Adipocyte (in vitro differentiated cells): ENCODE data around the gene CSPG4.

ENCODE experiments used
- DNase-seq: peaks from one replicate; pipeline ENCODE4 v3.0.0-alpha.2; 2015; ENCODE audit warnings: low read depth
- H3K27me3 ChIP-seq: replicated peaks from 2 replicates; pipeline ENCODE4 v1.7.0; 2013; ENCODE audit warnings: mild to moderate bottlenecking, low read length, moderate library complexity; ENCODE audit not compliant: control insufficient read depth, insufficient read depth
- H3K36me3 ChIP-seq: 2 replicates; pipeline ENCODE4 v1.7.0; 2013; ENCODE audit warnings: low read length, mild to moderate bottlenecking, moderate library complexity; ENCODE audit not compliant: control insufficient read depth, insufficient read depth, severe bottlenecking
- H3K4me1 ChIP-seq: 2 replicates; pipeline ENCODE4 v1.7.0; 2013; ENCODE audit warnings: mild to moderate bottlenecking, low read length, moderate library complexity; ENCODE audit not compliant: control insufficient read depth, insufficient read depth
- H3K4me3 ChIP-seq: 2 replicates; pipeline ENCODE4 v1.7.0; 2013; ENCODE audit warnings: mild to moderate bottlenecking, low read length, moderate library complexity
- H3K9ac ChIP-seq: 2 replicates; pipeline ENCODE4 v1.7.0; 2013; ENCODE audit warnings: mild to moderate bottlenecking, low read length, moderate library complexity
- H3K9me3 ChIP-seq: 2 replicates; pipeline ENCODE4 v1.7.0; 2013; ENCODE audit warnings: mild to moderate bottlenecking, low read length, moderate library complexity; ENCODE audit not compliant: control insufficient read depth

CSPG4 gene

DNA sequence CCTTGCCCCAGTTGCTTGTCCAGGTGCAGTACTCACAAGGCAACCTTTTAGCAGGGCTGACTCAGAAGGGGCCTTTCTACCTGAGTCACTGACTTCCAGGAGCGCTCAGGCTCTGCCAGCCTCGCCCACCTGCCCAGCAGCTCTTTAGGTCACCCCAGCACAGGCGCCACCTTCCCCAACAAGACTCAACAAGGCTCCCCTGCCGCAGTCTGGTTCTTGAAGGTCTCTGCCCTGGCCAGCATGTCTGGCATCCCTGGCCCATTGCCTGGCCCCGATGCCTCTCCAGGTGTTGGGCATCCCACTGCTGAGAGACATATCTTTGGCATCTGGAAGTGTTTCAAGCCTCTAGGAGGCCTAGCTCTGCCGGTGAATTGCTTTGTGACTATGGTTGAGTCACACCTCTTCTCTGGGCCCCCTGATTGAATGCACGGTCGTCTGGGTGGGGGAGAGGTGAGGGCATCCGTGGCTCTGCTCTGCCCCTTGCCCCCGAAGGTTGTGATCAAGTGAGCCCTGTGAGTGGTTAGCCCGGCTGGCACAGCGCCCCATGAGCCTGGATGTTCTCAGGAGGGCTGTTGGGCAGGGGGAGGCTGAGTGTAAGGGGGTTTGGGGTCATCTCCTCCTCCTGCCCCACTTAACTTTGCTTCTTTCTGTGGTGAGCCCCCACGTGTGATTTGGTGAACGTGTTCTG is 43.3 kb downstream of the CSPG4 start:
- no peak for DNase-seq
- Histone ChIP-seq H3K36me3 (no peaks in the 10 kb centered on the region), H3K27me3 (no peaks in the 10 kb centered on the region), H3K4me3 (no peak overlapping the region), H3K9ac (no peak overlapping the region), H3K9me3 (no peaks in the 10 kb centered on the region), H3K4me1 (peaks cover 63% of the 10 kb centered on the region)

- Histone ChIP-seq H3K9ac (peak overlapping the region; percentile 81), H3K9me3 (no peaks in the 10 kb centered on the region), H3K4me1 (peaks cover 41% of the 10 kb centered on the region), H3K36me3 (peaks cover 8% of the 10 kb centered on the region), H3K27me3 (no peaks in the 10 kb centered on the region), H3K4me3 (peak overlapping the region; percentile 47)
- DNase-seq, result peak; percentile 95
These were observed 45.7 kb downstream of the CSPG4 start for GRCh38 chr15:75666823-75667501.

GRCh38 chr15:75663931-75664421 is 48.7 kb downstream of the CSPG4 start:
- peaks cover 17% of the 10 kb centered on the region for H3K36me3 ChIP-seq
- no peak for DNase-seq
- peaks cover 57% of the 10 kb centered on the region for H3K4me1 ChIP-seq
- H3K4me3 ChIP-seq, result no peak overlapping the region
- no peak overlapping the region for H3K9ac ChIP-seq
- H3K9me3 ChIP-seq, result no peaks in the 10 kb centered on the region
- H3K27me3 ChIP-seq, result no peaks in the 10 kb centered on the region

- Histone ChIP-seq H3K4me3 (no peak overlapping the region), H3K9ac (no peak overlapping the region), H3K27me3 (no peaks in the 10 kb centered on the region), H3K4me1 (peaks cover 57% of the 10 kb centered on the region), H3K9me3 (no peaks in the 10 kb centered on the region), H3K36me3 (peaks cover 27% of the 10 kb centered on the region)
- no peak for DNase-seq
These were observed 49.7 kb downstream of the CSPG4 start for GRCh38 chr15:75662823-75663519.

- peaks cover 38% of the 10 kb centered on the region for H3K36me3 ChIP-seq
- H3K9ac ChIP-seq, result peak overlapping the region; percentile 80
- no peak for DNase-seq
- H3K4me1 ChIP-seq, result peaks cover 45% of the 10 kb centered on the region
- no peaks in the 10 kb centered on the region for H3K9me3 ChIP-seq
- H3K27me3 ChIP-seq, result no peaks in the 10 kb centered on the region
- H3K4me3 ChIP-seq, result peak overlapping the region; percentile 52
These were observed 50.9 kb downstream of the CSPG4 start for GRCh38 chr15:75661756-75662140.

- Histone ChIP-seq H3K36me3 (peaks cover 38% of the 10 kb centered on the region), H3K4me3 (peak overlapping the region; percentile 52), H3K9me3 (no peaks in the 10 kb centered on the region), H3K4me1 (peaks cover 39% of the 10 kb centered on the region), H3K9ac (peak overlapping the region; percentile 80), H3K27me3 (no peaks in the 10 kb centered on the region)
- DNase-seq, result peak; percentile 97
These were observed 51.4 kb downstream of the CSPG4 start for GRCh38 chr15:75661100-75661755.

GRCh38 chr15:75659928-75660645 is 52.6 kb downstream of the CSPG4 start:
- Histone ChIP-seq H3K36me3 (peaks cover 48% of the 10 kb centered on the region), H3K4me3 (no peak overlapping the region), H3K9ac (peak overlapping the region; percentile 80), H3K27me3 (no peaks in the 10 kb centered on the region), H3K9me3 (no peaks in the 10 kb centered on the region), H3K4me1 (peaks cover 35% of the 10 kb centered on the region)
- no peak for DNase-seq

GRCh38 chr15:75659141-75659771 is 53.4 kb downstream of the CSPG4 start:
- DNase-seq, result no peak
- Histone ChIP-seq H3K36me3 (peaks cover 48% of the 10 kb centered on the region), H3K27me3 (no peaks in the 10 kb centered on the region), H3K9me3 (no peaks in the 10 kb centered on the region), H3K4me3 (no peak overlapping the region), H3K4me1 (peaks cover 42% of the 10 kb centered on the region), H3K9ac (peak overlapping the region; percentile 35)

- Histone ChIP-seq H3K9ac (no peak overlapping the region), H3K9me3 (no peaks in the 10 kb centered on the region), H3K27me3 (no peaks in the 10 kb centered on the region), H3K36me3 (peaks cover 43% of the 10 kb centered on the region), H3K4me1 (peaks cover 61% of the 10 kb centered on the region), H3K4me3 (no peak overlapping the region)
- no peak for DNase-seq
These were observed 55.8 kb downstream of the CSPG4 start for GRCh38 chr15:75656813-75657212.

GRCh38 chr15:75656331-75656730 is 56.3 kb downstream of the CSPG4 start:
- no peak overlapping the region for H3K4me3 ChIP-seq
- H3K9me3 ChIP-seq, result no peaks in the 10 kb centered on the region
- H3K36me3 ChIP-seq, result peaks cover 43% of the 10 kb centered on the region
- H3K27me3 ChIP-seq, result no peaks in the 10 kb centered on the region
- peaks cover 61% of the 10 kb centered on the region for H3K4me1 ChIP-seq
- H3K9ac ChIP-seq, result no peak overlapping the region
- DNase-seq, result no peak
